Natural killer cell (primary cell): ENCODE results near the gene HM13. TPM values are rescaled to one million over a fixed set of nuclear protein-coding genes. Genes with fewer than 3 reads are reported as not detected.
A peak's percentile ranks its signal among the peaks of the same experiment; 100 is the strongest.
"Not testable (repeated sequence)": the region's sequence is repeated elsewhere in the genome, so short reads cannot be mapped to it uniquely, and the experiment has no call there.

Experiments used
- ATAC-seq, 3 donors: fragments of 150-1000 bp in 2 of 3; fragments of 200-7000 bp in 1 of 3; cut with Tn5 transposase; 1 replicate in 1 of 3; 2 replicates in 2 of 3; pipeline ENCODE4 v1.10.0; 2021; ENCODE audit warnings: mild to moderate bottlenecking in 2 of 3, moderate library complexity in 2 of 3
- DNase-seq, 2 donors: peaks; one replicate each; pipeline versions ENCODE4 v3.0.0 to v3.0.0-alpha.2; 2013 to 2021; ENCODE audit warnings: mixed read lengths in 1 of 2
- H3K27ac ChIP-seq: one replicate; pipeline ENCODE4 v1.5.1; 2013; ENCODE audit warnings: mild to moderate bottlenecking, low read length
- H3K27me3 ChIP-seq: one replicate; pipeline ENCODE4 v1.6.1; 2013; ENCODE audit warnings: low read length; ENCODE audit not compliant: control insufficient read depth, insufficient read depth
- H3K36me3 ChIP-seq: one replicate; pipeline ENCODE4 v1.6.1; 2013; ENCODE audit warnings: low read length; ENCODE audit not compliant: control insufficient read depth, insufficient read depth
- H3K4me1 ChIP-seq: one replicate; pipeline ENCODE4 v1.6.1; 2013; ENCODE audit warnings: low read length; ENCODE audit not compliant: control insufficient read depth, insufficient read depth
- H3K4me3 ChIP-seq: one replicate; pipeline ENCODE4 v1.5.1; 2013; ENCODE audit warnings: low read length
- H3K9me3 ChIP-seq: one replicate; pipeline ENCODE4 v1.6.1; 2013; ENCODE audit warnings: low read length; ENCODE audit not compliant: control insufficient read depth, insufficient read depth
- H3K27ac Mint-ChIP-seq, 2 donors: one replicate each; pipeline ENCODE4 v1.8.0; 2022; ENCODE audit warnings: mild to moderate bottlenecking in 2 of 2, mixed read lengths in 2 of 2, moderate library complexity in 1 of 2
- H3K27me3 Mint-ChIP-seq, 2 donors: one replicate each; pipeline ENCODE4 v1.8.0; 2022; ENCODE audit warnings: low read depth in 2 of 2, mixed read lengths in 2 of 2
- H3K36me3 Mint-ChIP-seq: one replicate; pipeline ENCODE4 v1.8.0; 2022; ENCODE audit warnings: mixed read lengths
- H3K4me1 Mint-ChIP-seq, 2 donors: one replicate each; pipeline ENCODE4 v1.8.0; 2022; ENCODE audit warnings: mixed read lengths in 2 of 2
- H3K4me3 Mint-ChIP-seq: one replicate; pipeline ENCODE4 v1.8.0; 2022; ENCODE audit warnings: mild to moderate bottlenecking, moderate library complexity, mixed read lengths
- H3K9me3 Mint-ChIP-seq, 2 donors: one replicate each; pipeline ENCODE4 v1.8.0; 2022; ENCODE audit warnings: mixed read lengths in 2 of 2
- CTCF ChIP-seq: fragments of 200-600 bp; IDR thresholded peaks from one replicate; pipeline ENCODE4 v1.8.0; 2022; ENCODE audit warnings: antibody characterized with exemption
- WGBS: methylation state at CpG from one replicate; pipeline ENCODE4 v1.1.7; 2013; ENCODE audit warnings: missing lambda C conversion rate; ENCODE audit not compliant: insufficient coverage; 5-methylcytosine and 5-hydroxymethylcytosine counted together
- intact Hi-C: fragments of 100-400 bp; cut with micrococcal nuclease; formaldehyde crosslinking; loops from one replicate; pipeline ENCODE4 v1.14.2; 2022
- total RNA-seq, 4 donors: library from RNA; stranded (reverse); fragments of 120-200 nt in 1 of 4; gene quantifications; one replicate each; pipeline versions ENCODE4 v1.2.3 to v1.2.4, GENCODE V29; 2013 to 2022

HM13 gene
- total RNA-seq = 100 to 1,000 TPM in 2 of 3 donors, 10 to 100 TPM in 1; 97.5 to 135 (median 104) TPM
- 44.5 TPM for total RNA-seq (2013)

GRCh38 chr20:31514154-31515071 is at the start of gene HM13:
Gene HM13 (plus strand): TSS chr20:31514442. CDS start chr20:31514552, 110 bp downstream.
- H3K27ac ChIP-seq = peak within 1 kb of the TSS; percentile 67
- under 1% methylated on average over 86 of the region's 86 CpGs for WGBS
- H3K27me3 ChIP-seq = no peaks in the 10 kb centered on the region
- intact Hi-C loops = loop anchor here (1.0 to 2.0 kb wide), 2 partner anchors 98 to 209 kb away; no protein-coding TSS in a partner anchor
- peaks cover 0 to under 1% of the 10 kb centered on the region in 2 donors for H3K27me3 Mint-ChIP-seq
- no peak within 1 kb of the TSS for H3K27ac Mint-ChIP-seq
- peak; percentile 88 to 95 (median 89) for ATAC-seq
- no peaks in the 10 kb centered on the region for H3K9me3 ChIP-seq
- H3K4me1 ChIP-seq = peaks cover 35% of the 10 kb centered on the region
- no peaks in the 10 kb centered on the region for H3K36me3 Mint-ChIP-seq
- no peaks in the 10 kb centered on the region for H3K9me3 Mint-ChIP-seq
- H3K4me3 Mint-ChIP-seq = no peak within 1 kb of the TSS
- peaks cover 12% of the 10 kb centered on the region in 2 donors for H3K4me1 Mint-ChIP-seq
- peak within 1 kb of the TSS; percentile 85 for H3K4me3 ChIP-seq
- peaks cover 1% of the 10 kb centered on the region for H3K36me3 ChIP-seq
- peak; percentile 85 to 97 for DNase-seq
- peak; percentile 99 for TF ChIP-seq CTCF

- 100% methylated on average over 7 of the region's 33 CpGs for WGBS
- H3K36me3 ChIP-seq, H3K27ac ChIP-seq, H3K4me1 Mint-ChIP-seq, H3K4me3 ChIP-seq, H3K36me3 Mint-ChIP-seq, H3K27ac Mint-ChIP-seq, H3K27me3 ChIP-seq, DNase-seq, H3K9me3 Mint-ChIP-seq, H3K4me1 ChIP-seq, H3K9me3 ChIP-seq, intact Hi-C loops, ATAC-seq, H3K4me3 Mint-ChIP-seq: not testable (repeated sequence)
- peaks cover 18 to 25% of the 10 kb centered on the region in 2 donors for H3K27me3 Mint-ChIP-seq
These were observed 43.3 kb upstream of the HM13 start for GRCh38 chr20:31470946-31471345.

- H3K4me1 Mint-ChIP-seq = peaks cover 6 to 9% of the 10 kb centered on the region in 2 donors
- no peak for TF ChIP-seq CTCF
- H3K4me3 Mint-ChIP-seq = no peak overlapping the region
- WGBS = 72% methylated on average over 7 of the region's 8 CpGs
- peaks cover 7% of the 10 kb centered on the region for H3K4me1 ChIP-seq
- H3K9me3 ChIP-seq = no peaks in the 10 kb centered on the region
- H3K36me3 Mint-ChIP-seq = no peaks in the 10 kb centered on the region
- H3K4me3 ChIP-seq = no peak overlapping the region
- ATAC-seq = no peak
- H3K27me3 Mint-ChIP-seq = peaks cover 28 to 31% of the 10 kb centered on the region in 2 donors
- no peak overlapping the region for H3K27ac ChIP-seq
- no peaks in the 10 kb centered on the region for H3K36me3 ChIP-seq
- peaks cover 10% of the 10 kb centered on the region for H3K27me3 ChIP-seq
- DNase-seq = no peak
- intact Hi-C loops = no loop called here
- H3K9me3 Mint-ChIP-seq = no peaks in the 10 kb centered on the region
- no peak overlapping the region for H3K27ac Mint-ChIP-seq
These were observed 41.6 kb upstream of the HM13 start for GRCh38 chr20:31472395-31473330.
